ENCODE results near the gene SCD5.

- no peak for TF ChIP-seq CTCF (conservative IDR thresholded peaks at IDR 0.05)
- no peak for TF ChIP-seq ZFX (IDR thresholded peaks at IDR 0.05)
These were observed 88.2 kb downstream of the SCD5 start for GRCh38 chr4:82710197-82710929.
